ENCODE measurements around the gene NR1D1.

NR1D1 gene

DNA sequence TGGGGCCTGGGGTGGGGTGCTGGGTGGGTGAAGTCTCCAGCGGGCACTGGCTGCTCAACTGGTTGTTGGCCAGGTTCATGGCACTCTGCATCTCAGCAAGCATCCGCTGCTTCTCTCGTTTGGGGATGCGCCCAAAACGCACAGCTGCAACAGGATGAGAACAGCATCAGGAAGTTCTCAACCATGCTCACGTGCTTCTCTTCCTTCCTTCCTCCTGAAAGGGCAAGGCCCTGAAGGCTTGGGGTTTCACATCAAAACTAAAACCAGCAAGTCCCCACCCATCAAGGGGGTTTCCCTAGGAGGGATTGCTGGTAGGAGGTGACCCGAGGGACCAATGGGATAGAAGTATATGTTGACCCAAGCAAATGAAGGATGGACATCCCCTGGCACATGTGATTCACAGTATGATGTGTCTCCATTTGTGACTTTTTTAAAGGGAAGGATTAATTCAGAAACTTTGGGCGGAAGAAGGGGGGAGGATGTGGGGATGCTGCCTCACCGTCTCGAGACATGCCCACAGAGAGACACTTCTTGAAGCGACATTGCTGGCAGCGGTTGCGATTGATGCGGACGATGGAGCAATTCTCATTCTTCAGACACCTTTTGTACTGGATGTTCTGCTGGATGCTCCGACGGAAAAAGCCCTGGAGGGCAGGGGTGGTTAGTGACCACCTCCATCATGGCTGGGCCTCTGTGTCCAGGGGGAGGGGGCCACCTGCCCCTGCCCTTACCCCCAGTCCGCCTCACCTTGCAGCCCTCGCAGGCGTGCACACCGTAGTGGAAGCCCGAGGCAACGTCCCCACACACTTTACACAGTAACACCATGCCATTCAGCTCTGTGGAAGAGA lies 4.2 kb downstream of the NR1D1 start:
- DNase-seq, result peak; percentile 80

- DNase-seq, result no peak
Measured at GRCh38 chr17:40095351-40095943, 4.9 kb downstream of the NR1D1 start.

GRCh38 chr17:40094874-40095273 lies 5.5 kb downstream of the NR1D1 start:
- DNase-seq, result no peak

DNA sequence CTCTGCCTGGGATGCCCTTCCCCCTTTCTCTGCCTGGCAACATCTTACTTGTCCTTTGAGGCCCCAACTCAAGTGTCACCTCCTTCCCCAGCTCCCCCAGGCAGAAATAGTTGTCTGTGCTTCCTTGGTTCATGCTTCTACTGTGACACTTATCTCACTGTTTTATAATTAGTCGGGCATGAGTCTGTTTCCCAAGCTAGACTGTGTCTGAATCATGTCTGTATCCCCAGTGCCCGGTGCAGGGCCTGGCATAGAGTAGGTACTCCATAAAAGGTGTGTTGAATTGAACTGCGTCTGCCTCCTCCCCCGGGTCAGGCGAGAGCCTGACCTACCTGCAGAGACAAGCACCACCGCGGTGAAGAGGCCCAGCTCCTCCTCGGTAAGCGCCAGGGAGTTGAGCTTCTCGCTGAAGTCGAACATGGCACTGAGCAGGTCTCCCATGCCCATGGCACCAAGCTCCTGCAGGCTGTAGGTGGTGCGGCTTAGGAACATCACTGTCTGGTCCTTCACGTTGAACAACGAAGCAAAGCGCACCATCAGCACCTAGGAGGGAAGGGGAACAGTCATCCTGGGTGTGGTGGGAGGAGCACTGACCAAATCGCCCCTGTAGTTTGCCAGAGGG lies 6.7 kb downstream of the NR1D1 start:
- DNase-seq, result no peak

GRCh38 chr17:40093005-40093579 lies 7.3 kb downstream of the NR1D1 start:
- no peak for DNase-seq

- no peak for DNase-seq
Measured at GRCh38 chr17:40092581-40092980, 7.8 kb downstream of the NR1D1 start.

DNA sequence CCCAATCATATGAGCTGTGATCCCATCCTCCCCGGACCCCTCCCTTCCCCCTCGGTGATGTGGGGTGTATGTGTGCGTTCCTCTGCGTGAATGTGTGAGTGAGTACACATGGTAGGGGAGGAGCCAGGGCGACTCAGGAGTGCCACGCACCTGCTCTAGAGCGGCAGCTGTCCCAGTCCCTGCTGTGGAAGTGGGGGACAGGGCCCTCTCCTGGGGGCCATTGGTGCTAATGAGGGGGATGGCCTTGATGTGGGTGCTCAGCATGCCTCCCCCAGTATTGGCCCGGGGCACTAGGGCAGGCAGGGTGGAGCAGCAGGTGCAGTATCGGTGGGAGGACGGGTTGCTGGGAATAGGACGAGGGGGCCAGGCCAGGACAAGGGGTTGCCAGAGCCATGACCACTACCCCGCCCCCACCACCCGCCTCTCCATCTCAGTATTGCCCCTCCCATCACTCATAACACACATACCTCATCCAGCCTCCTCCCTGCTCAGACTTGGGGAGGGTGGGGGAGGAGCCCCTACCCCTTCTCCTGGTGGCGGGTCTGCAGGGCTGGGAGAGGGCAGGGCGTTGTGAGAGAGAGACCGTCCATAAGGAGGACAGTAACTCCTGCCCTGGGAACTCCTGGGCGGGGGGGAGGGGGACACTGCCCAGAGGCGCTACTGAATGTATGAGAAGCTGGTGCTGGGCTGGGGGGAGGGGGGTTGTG lies 8.5 kb downstream of the NR1D1 start:
- no peak for DNase-seq

- no peak for DNase-seq
Measured at GRCh38 chr17:40090237-40091119, 9.9 kb downstream of the NR1D1 start.

GRCh38 chr17:40089077-40089895 lies 11.1 kb downstream of the NR1D1 start:
- DNase-seq, result no peak

DNA sequence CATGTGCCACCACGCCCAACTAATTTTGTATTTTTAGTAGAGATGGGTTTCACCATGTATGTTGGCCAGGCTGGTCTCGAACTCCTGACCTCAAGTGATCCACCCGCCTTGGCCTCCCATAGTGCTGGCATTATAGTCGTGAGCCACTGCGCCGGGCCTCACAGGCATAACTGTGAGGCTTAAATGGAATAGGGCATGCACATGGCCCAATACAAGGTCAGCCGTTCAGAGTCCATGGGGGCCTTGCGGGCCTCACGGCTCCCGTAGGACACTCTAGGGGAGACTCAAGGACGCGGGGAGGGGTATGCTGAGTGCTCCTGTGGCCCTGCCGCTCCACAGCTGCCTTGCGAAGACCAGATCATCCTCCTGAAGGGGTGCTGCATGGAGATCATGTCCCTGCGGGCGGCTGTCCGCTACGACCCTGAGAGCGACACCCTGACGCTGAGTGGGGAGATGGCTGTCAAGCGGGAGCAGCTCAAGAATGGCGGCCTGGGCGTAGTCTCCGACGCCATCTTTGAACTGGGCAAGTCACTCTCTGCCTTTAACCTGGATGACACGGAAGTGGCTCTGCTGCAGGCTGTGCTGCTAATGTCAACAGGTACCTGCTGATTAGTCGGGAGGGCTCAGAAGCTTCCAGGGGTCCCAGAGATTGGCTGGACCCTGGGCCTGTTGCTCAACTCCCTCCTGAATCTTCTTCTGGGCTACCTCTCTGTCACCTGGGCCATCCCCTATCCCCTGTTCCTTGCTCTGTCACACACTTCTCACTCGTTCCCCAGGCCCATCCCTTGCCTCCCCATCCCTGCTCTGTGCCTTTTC lies 12.3 kb downstream of the NR1D1 start:
- DNase-seq, result no peak

DNA sequence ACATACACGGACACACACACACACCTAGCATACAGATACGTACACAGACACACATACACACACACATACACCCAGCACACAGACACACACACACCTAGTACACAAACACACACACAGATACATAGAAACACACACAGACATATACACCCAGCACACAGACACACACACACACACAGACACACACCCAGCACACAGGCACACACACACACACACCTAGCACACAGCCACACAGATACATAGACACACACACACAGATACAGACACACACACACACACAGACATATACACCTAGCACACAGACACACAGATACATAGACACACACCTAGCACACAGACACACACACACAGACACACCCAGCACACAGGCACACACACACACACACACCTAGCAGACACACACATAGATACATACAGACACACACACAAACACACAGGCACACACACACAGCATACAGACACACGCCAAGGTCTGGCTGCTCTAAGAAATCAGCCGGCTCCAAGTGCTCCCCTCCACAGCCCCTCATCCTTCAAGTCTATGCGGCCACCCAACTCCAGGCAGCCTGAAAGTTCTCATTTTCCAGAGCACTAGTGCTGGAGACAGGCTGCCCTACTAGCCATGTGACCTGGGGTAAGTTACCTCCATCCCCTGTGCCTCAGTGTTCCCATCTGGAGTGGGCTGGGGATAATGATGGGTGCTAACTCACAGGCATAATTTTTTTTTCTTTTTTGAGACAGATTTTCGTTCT lies 13.2 kb downstream of the NR1D1 start:
- no peak for DNase-seq

DNA sequence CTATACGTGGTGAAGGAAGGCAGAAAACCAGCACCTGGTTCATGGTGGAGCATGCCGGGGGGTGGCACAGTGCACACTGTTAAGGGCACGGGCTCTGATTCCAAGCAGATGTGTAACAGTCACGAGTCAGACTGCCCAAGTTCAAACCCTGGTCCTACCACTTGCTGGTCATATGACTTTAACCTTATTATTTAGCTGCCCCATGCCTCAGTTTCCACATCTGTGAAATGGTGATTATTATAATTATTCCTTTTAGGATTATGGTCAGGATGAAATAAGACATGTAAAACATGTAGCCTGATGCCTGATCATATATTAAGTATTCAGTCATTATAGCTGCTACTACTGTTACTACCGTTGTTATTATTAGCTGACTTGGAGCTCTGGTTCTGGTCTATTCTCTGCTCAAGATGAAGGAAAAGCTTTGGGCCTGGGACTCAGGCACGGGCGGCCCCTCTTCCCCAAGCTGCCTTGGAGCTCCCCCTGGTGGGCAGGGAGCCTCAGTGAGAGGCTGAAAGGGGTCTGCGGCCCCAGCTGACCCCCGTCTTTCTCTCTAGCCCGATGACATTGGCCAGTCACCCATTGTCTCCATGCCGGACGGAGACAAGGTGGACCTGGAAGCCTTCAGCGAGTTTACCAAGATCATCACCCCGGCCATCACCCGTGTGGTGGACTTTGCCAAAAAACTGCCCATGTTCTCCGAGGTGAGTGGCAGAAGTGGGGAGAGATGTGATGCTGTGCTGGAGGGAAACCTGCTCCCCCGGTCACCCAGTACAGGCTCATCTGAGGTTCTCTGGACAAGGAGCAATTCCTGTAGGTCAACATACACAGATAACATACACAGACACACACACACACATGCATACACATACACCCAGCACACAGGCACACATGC lies 14.0 kb downstream of the NR1D1 start:
- peak; percentile 74 for DNase-seq

GRCh38 chr17:40084477-40084876 lies 15.9 kb downstream of the NR1D1 start:
- DNase-seq, result no peak

- no peak for DNase-seq
Measured at GRCh38 chr17:40079545-40079944, 20.8 kb downstream of the NR1D1 start.

GRCh38 chr17:40076591-40076990 lies 23.8 kb downstream of the NR1D1 start:
- DNase-seq, result no peak

- DNase-seq, result no peak
Measured at GRCh38 chr17:40075942-40076498, 24.4 kb downstream of the NR1D1 start.

DNA sequence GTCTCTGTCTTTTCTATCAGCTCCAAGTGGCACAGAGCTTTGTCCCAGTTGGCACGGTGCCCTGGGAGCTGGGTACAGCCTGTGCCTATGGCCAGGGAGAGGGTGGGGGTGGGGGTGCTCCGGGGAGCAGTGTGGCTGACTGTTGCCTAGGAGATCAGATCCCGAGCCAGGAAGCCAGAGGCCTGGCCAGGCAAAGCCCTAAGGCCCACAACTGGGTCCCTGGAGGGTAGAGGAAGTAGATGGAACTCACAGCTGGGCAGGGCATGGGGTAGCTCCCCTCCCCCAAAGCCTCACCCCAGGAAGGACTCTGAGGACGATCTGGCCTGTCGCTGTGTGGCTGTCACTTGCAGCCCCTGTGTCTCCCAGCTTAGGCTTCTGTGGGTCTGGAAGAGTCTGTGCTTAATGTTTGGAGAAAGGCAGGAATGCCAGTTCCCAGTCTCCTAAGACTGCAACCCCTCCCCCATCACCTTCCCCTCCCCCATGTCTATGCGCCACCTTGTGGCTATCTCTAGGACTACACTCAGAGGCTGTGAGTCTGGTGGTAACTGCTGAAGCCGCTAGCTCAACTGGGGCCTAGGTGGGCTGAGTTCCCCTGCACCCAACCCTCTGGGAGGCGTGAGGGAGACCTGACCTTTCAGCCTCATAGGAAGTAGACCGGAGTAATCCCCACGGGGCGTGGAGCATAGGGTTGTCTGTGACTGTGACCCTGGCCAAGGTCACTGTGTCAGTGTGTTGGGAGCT lies 25.0 kb downstream of the NR1D1 start:
- peak; percentile 69 for DNase-seq
